A549 (cell line): ENCODE results near the gene TAF3. TPM values are rescaled to one million over a fixed set of nuclear protein-coding genes. Genes with fewer than 3 reads are reported as not detected.

Source experiments
- ATAC-seq, 2 experiments: fragments of 200-7000 bp in 1 of 2; fragments of >200 bp in 1 of 2; cut with Nextera tagmentation in 1 of 2; cut with Tn5 transposase in 1 of 2; 3 replicates each; pipeline versions ENCODE4 v1.8.0 to v1.9.1; 2018 to 2020; ENCODE audit warnings: mild to moderate bottlenecking in 1 of 2, moderate library complexity in 1 of 2
- CTCF ChIA-PET: fragments of 300-600 bp; sonication (Branson Sonifier 250); formaldehyde crosslinking; extraction: SDS; loops from one replicate; lab custom pipeline; 2021; ENCODE audit warnings: antibody characterized with exemption, inconsistent platforms; lab: Yijun Ruan, JAX
- POLR2A ChIA-PET: fragments of 350-600 bp; formaldehyde crosslinking; extraction: SDS; loops from one replicate; lab custom pipeline; 2021; ENCODE audit warnings: antibody characterized with exemption, inconsistent platforms; lab: Yijun Ruan, JAX
- DNase-seq, 2 experiments: peaks; one replicate each; pipeline versions ENCODE4 v3.0.0 to v3.0.0-alpha.2; 2011 to 2016; ENCODE audit warnings: low read depth in 1 of 2, low spot score in 1 of 2
- FAIRE-seq: peaks from 2 replicates; lab custom pipeline; 2011; peaks lifted over from hg19 to GRCh38; lab: Jason Lieb, UNC
- H3K27ac ChIP-seq, 2 experiments: fragments of >200 bp; sonication (Bioruptor Twin); formaldehyde crosslinking; 3 replicates each; pipeline ENCODE4 v1.5.1; 2016 to 2017
- H3K4me1 ChIP-seq: fragments of >200 bp; sonication (Bioruptor Twin); formaldehyde crosslinking; 3 replicates; pipeline ENCODE4 v1.6.1; 2016
- H3K4me2 ChIP-seq: fragments of >200 bp; sonication (Bioruptor Twin); formaldehyde crosslinking; 3 replicates; pipeline ENCODE4 v1.6.1; 2016
- H3K4me3 ChIP-seq: fragments of >200 bp; sonication (Bioruptor Twin); formaldehyde crosslinking; 3 replicates; pipeline ENCODE4 v1.5.1; 2016
- H3K9me3 ChIP-seq: fragments of >200 bp; sonication (Bioruptor Twin); formaldehyde crosslinking; 3 replicates; pipeline ENCODE4 v1.6.1; 2016
- BCL3 ChIP-seq: fragments of >200 bp; sonication (Bioruptor Twin); formaldehyde crosslinking; IDR thresholded peaks from 3 replicates; pipeline ENCODE4 v1.6.1; 2016
- BHLHE40 ChIP-seq: IDR thresholded peaks from 2 replicates; pipeline ENCODE4 v1.6.1; 2012; ENCODE audit warnings: low read depth, low read length, inconsistent platforms
- CBX2 ChIP-seq: fragments of 200-600 bp; sonication (generic); IDR thresholded peaks from 2 replicates; pipeline ENCODE4 v1.6.1; 2016; ENCODE audit warnings: low read depth, mild to moderate bottlenecking, borderline replicate concordance
- CEBPB ChIP-seq, 2 experiments: fragments of >200 bp in 1 of 2; sonication (Bioruptor Twin) in 1 of 2; formaldehyde crosslinking in 1 of 2; IDR thresholded peaks; 2 replicates each; pipeline ENCODE4 v1.6.1; 2012 to 2016
- CHD2 ChIP-seq: fragments of 150-350 bp; IDR thresholded peaks from 2 replicates; pipeline ENCODE4 v1.6.1; 2014; ENCODE audit warnings: low read length; ENCODE audit not compliant: partially characterized antibody
- E2F6 ChIP-seq: IDR thresholded peaks from 2 replicates; pipeline ENCODE4 v1.6.1; 2012; ENCODE audit warnings: low read depth, borderline replicate concordance
- EHF ChIP-seq: fragments of 250-450 bp; sonication (Bioruptor Pico); IDR thresholded peaks from 2 replicates; pipeline ENCODE4 v1.5.0; 2020; ENCODE audit warnings: mild to moderate bottlenecking
- ELK1 ChIP-seq: fragments of 150-350 bp; IDR thresholded peaks from 2 replicates; pipeline ENCODE4 v1.6.1; 2014; ENCODE audit warnings: low read depth, mild to moderate bottlenecking, low read length
- ESRRA ChIP-seq: fragments of 150-350 bp; IDR thresholded peaks from 2 replicates; pipeline ENCODE4 v1.6.1; 2014; ENCODE audit warnings: mild to moderate bottlenecking, low read length, borderline replicate concordance
- FOSB ChIP-seq: fragments of 250-450 bp; sonication (Bioruptor Pico); IDR thresholded peaks from 2 replicates; pipeline ENCODE4 v1.5.0; 2020; ENCODE audit warnings: mild to moderate bottlenecking, moderate library complexity
- FOXS1 ChIP-seq: fragments of 250-450 bp; sonication (Bioruptor Pico); IDR thresholded peaks from 2 replicates; pipeline ENCODE4 v1.5.0; 2020; ENCODE audit warnings: mild to moderate bottlenecking, moderate library complexity
- HEYL ChIP-seq: fragments of 250-450 bp; sonication (Bioruptor Pico); IDR thresholded peaks from 2 replicates; pipeline ENCODE4 v1.8.0; 2021; ENCODE audit warnings: mild to moderate bottlenecking, moderate library complexity
- HOXB13 ChIP-seq: fragments of 250-450 bp; sonication (Bioruptor Pico); IDR thresholded peaks from 2 replicates; pipeline ENCODE4 v1.5.0; 2020; ENCODE audit warnings: low read depth, mild to moderate bottlenecking, moderate library complexity
- JUN ChIP-seq, 2 experiments: fragments of >200 bp; sonication (Bioruptor Twin); formaldehyde crosslinking; IDR thresholded peaks; 2 replicates in 1 of 2; 3 replicates in 1 of 2; pipeline ENCODE4 v1.6.1; 2016 to 2017
- JUNB ChIP-seq: fragments of >200 bp; sonication (Bioruptor Twin); formaldehyde crosslinking; IDR thresholded peaks from 2 replicates; pipeline ENCODE4 v1.6.1; 2016
- KDM1A ChIP-seq: fragments of 200-600 bp; sonication (generic); IDR thresholded peaks from 2 replicates; pipeline ENCODE4 v1.6.1; 2016; ENCODE audit warnings: low read depth, mild to moderate bottlenecking
- KDM5A ChIP-seq: fragments of 200-600 bp; sonication (generic); IDR thresholded peaks from 2 replicates; pipeline ENCODE4 v1.6.1; 2016; ENCODE audit warnings: antibody characterized with exemption, mild to moderate bottlenecking
- NFE2L2 ChIP-seq: fragments of 150-350 bp; conservative IDR thresholded peaks from 2 replicates; pipeline ENCODE4 v1.6.1; 2014; ENCODE audit warnings: low read length
- POLR2A ChIP-seq: IDR thresholded peaks from 2 replicates; pipeline ENCODE4 v1.6.1; 2012; ENCODE audit warnings: mild to moderate bottlenecking, low read length
- RCOR1 ChIP-seq: fragments of 150-350 bp; IDR thresholded peaks from 2 replicates; pipeline ENCODE4 v1.6.1; 2014; ENCODE audit warnings: antibody characterized with exemption, low read length, low read depth
- RFX5 ChIP-seq: fragments of 450-650 bp; IDR thresholded peaks from 2 replicates; pipeline ENCODE4 v1.7.1; 2014; ENCODE audit warnings: antibody characterized with exemption, mild to moderate bottlenecking, moderate library complexity
- TFCP2L1 ChIP-seq: fragments of 250-450 bp; sonication (Bioruptor Pico); IDR thresholded peaks from 2 replicates; pipeline ENCODE4 v1.5.0; 2021; ENCODE audit warnings: mild to moderate bottlenecking
- TP53 ChIP-seq: fragments of 250-450 bp; sonication (Bioruptor Pico); IDR thresholded peaks from 2 replicates; pipeline ENCODE4 v1.5.0; 2021; ENCODE audit warnings: mild to moderate bottlenecking, moderate library complexity
- USF2 ChIP-seq: fragments of 450-650 bp; IDR thresholded peaks from 2 replicates; pipeline ENCODE4 v1.6.1; 2014; ENCODE audit warnings: antibody characterized with exemption
- ZC3H11A ChIP-seq: fragments of 450-650 bp; IDR thresholded peaks from 2 replicates; pipeline ENCODE4 v1.6.1; 2014; ENCODE audit warnings: antibody characterized with exemption, mild to moderate bottlenecking
- ZFP36 ChIP-seq: fragments of 450-650 bp; IDR thresholded peaks from 2 replicates; pipeline ENCODE4 v1.6.1; 2014; ENCODE audit warnings: borderline replicate concordance; ENCODE audit not compliant: partially characterized antibody
- WGBS: methylation state at CpG from one replicate; pipeline ENCODE4 v1.1.6; 2017; ENCODE audit errors: missing lambda C conversion rate; 5-methylcytosine and 5-hydroxymethylcytosine counted together
- polyA plus RNA-seq, 4 experiments: library from polyadenylated mRNA; depleted of rRNA in 3 of 4; stranded (reverse); fragments of >200 nt; fragmentation: RNase III in 1 of 4; extraction: RNeasy Plus Mini Kit Qiagen cat#74134 plus additional on column Dnase treatment in 1 of 4; gene quantifications; 2 replicates in 3 of 4; 3 replicates in 1 of 4; pipeline ENCODE4 v1.2.3, GENCODE V29; 2011 to 2017

Gene TAF3
- polyA plus RNA-seq, 2 of the 4 experiments (the other 2 are of a cell fraction), result 5.7 to 6.1 TPM

- TF ChIP-seq ESRRA (no peak), E2F6 (no peak)
Measured at GRCh38 chr10:7804216-7804615, 14.1 kb upstream of the TAF3 start (continued).

GRCh38 chr10:7804741-7805140 is 13.6 kb upstream of the TAF3 start:
- Histone ChIP-seq H3K4me1 (no peaks in the 10 kb centered on the region), H3K4me2 (no peak overlapping the region), H3K9me3 (no peaks in the 10 kb centered on the region), H3K4me3 (no peak overlapping the region), H3K27ac (no peak overlapping the region)
- POLR2A ChIA-PET, result no interaction called here
- no peak for DNase-seq
- ATAC-seq, result no peak
- TF ChIP-seq ESRRA, result no peak
- no peak for TF ChIP-seq HEYL (CRISPR knock-in tag)
- no peak for TF ChIP-seq ELK1
- 47% methylated on average over 2 of the region's 2 CpGs for WGBS
- no peak for FAIRE-seq
- CTCF ChIA-PET, result no interaction called here

- POLR2A ChIA-PET, result interaction anchor here (1.2 to 1.8 kb wide), 2 partner anchors 9 to 21 kb away, joined by 3 to 6 read pairs; partner anchors contain the start of genes ATP5F1C, KIN and TAF3
Measured at GRCh38 chr10:7808686-7809267, 9.5 kb upstream of the TAF3 start.

GRCh38 chr10:7810443-7810842 is 7.9 kb upstream of the TAF3 start:
- Histone ChIP-seq H3K4me3 (no peak overlapping the region), H3K27ac (no peak overlapping the region), H3K9me3 (no peaks in the 10 kb centered on the region), H3K4me2 (no peak overlapping the region), H3K4me1 (no peaks in the 10 kb centered on the region)
- POLR2A ChIA-PET, result interaction anchor here (1.8 kb wide), 1 partner anchor 23 kb away, joined by 6 read pairs; the partner anchor contains the start of genes ATP5F1C and KIN
- no peak for DNase-seq
- CTCF ChIA-PET, result interaction anchor here (1.0 to 2.5 kb wide), 4 partner anchors 8 to 285 kb away, joined by 3 to 10 read pairs (median 5); partner anchors contain the start of genes ATP5F1C, KIN and TAF3
- FAIRE-seq, result no peak
- peak in 1 of 2 experiments; percentile 20; a peak in 2 of 6 replicates for ATAC-seq
- 91% methylated on average over 7 of the region's 7 CpGs for WGBS
- TF ChIP-seq BCL3, result no peak
- TF ChIP-seq TP53 (CRISPR knock-in tag), result no peak
- no peak for TF ChIP-seq EHF
- no peak for TF ChIP-seq JUN (IDR thresholded peaks at IDR 0.05)
- no peak for TF ChIP-seq RFX5
- no peak for TF ChIP-seq NFE2L2
- no peak for TF ChIP-seq ZFP36
- TF ChIP-seq BHLHE40, result no peak
- TF ChIP-seq ESRRA, result no peak
- no peak for TF ChIP-seq ZC3H11A
- TF ChIP-seq CHD2, result no peak
- TF ChIP-seq KDM5A, result no peak
- TF ChIP-seq CBX2, result no peak
- no peak for TF ChIP-seq CEBPB (IDR thresholded peaks at IDR 0.05)
- no peak for TF ChIP-seq RCOR1
- no peak for TF ChIP-seq HOXB13
- no peak for TF ChIP-seq JUNB

More at GRCh38 chr10:7808686-7809267, 9.5 kb upstream of the TAF3 start:
- FAIRE-seq, result no peak
- no peak for DNase-seq
- Histone ChIP-seq H3K4me1 (no peaks in the 10 kb centered on the region), H3K4me3 (no peak overlapping the region)
- TF ChIP-seq CHD2 (no peak), KDM1A (no peak), CEBPB (IDR thresholded peaks at IDR 0.05) (no peak), BCL3 (no peak), FOSB (CRISPR knock-in tag) (no peak), POLR2A (no peak), USF2 (no peak), TFCP2L1 (CRISPR knock-in tag) (no peak), ZFP36 (no peak), FOXS1 (CRISPR knock-in tag) (no peak)
- TF ChIP-seq, all 56 proteins: peak for 0
- 64% methylated on average over 4 of the region's 4 CpGs for WGBS
- H3K9me3 ChIP-seq, result no peaks in the 10 kb centered on the region
- ATAC-seq, result no peak
- H3K4me2 ChIP-seq, result no peak overlapping the region
- CTCF ChIA-PET, result interaction anchor here (1.0 to 2.5 kb wide), 5 partner anchors 8 to 283 kb away, joined by 3 to 10 read pairs (median 3); partner anchors contain the start of gene TAF3
- no peak overlapping the region for H3K27ac ChIP-seq
